ENCODE results near the gene EPHB1.

Gene EPHB1

GRCh38 chr3:135235541-135235940 is 440.5 kb downstream of the EPHB1 start:
- H3K4me3 ChIP-seq (ENCODE audit: low read depth, low read length), result no peak overlapping the region
- no peak for DNase-seq (ENCODE audit: low read depth, low spot score)
- POLR2A ChIA-PET, result no interaction called here
- CTCF ChIA-PET, result no interaction called here
- TF ChIP-seq CTCF (IDR thresholded peaks at IDR 0.05; ENCODE audit: insufficient read depth, low read length, missing control alignments), result no peak

DNA sequence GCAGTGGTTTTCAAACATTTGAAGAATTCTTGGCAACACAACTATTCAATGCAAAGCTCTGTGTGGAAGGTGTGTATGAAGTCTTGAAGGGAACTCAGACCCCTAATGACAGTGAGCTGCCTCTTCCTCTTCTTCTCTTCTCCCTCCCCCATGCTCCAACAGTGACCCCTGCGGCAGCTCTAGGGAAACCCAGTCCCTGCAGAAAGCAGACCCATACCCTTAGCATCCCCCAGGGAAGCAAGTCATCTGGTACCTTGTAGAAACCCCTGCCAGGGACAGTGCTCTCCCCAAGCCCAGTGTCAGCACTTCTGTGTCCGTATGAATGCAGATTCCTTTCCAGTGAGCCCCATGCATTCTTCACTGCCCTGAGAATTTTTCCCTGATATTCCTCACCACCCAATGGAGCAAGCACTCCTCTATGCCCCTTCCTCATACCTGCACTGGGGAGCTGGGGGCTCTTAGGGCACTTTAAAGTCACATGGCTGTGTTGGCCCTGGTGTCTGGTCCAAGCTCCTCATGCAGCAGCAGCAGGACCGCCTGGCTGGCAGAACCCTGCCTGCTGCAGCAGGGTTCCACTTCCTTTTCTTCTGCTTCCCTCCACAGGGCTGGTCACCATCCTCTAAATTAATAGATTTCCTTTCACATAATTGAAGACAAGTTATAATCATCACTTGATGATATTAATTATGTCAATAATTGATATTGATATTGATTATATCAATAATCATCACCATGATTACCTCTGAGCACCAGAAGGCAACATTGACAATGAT is 442.5 kb downstream of the EPHB1 start:
- DNase-seq (ENCODE audit: low read depth, low spot score), result no peak
- POLR2A ChIA-PET, result no interaction called here

DNA sequence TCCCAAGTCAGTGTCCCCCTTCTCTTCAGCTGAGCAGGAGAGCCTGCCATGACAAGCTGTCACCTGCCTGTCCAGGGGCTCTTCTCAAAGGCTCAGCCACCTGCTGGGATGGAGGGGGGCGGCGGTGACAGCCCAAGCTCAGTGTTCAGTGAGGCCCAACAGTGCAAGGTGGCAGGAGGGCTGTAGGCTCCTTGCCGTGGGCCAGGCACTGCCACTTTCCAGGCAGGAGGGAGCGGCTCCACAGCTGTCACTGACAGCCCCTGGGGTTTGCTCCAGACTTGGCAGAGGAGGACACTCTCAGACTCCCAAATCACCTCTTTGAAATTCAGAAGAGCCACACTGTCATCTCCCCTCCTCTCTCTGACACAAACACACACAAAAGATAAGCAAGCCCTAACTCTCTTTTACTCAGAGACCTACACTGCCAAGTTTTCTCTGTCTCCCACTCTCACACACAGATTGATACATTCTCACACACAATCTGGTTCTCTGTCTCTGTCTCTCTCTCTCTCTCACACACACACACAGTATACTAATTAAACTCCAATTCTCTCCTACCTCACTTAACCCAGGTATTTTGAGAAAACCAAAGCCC is 443.3 kb downstream of the EPHB1 start:
- TF ChIP-seq CTCF (IDR thresholded peaks at IDR 0.05; ENCODE audit: insufficient read depth, low read length, missing control alignments), result no peak
- H3K4me3 ChIP-seq (ENCODE audit: low read depth, low read length), result no peak overlapping the region
- CTCF ChIA-PET, result no interaction called here
- DNase-seq (ENCODE audit: low read depth, low spot score), result no peak
- POLR2A ChIA-PET, result no interaction called here

More for the DNA sequence above, 442.5 kb downstream of the EPHB1 start:
- CTCF ChIA-PET, result no interaction called here
- no peak overlapping the region for H3K4me3 ChIP-seq (ENCODE audit: low read depth, low read length)
- no peak for TF ChIP-seq CTCF (IDR thresholded peaks at IDR 0.05; ENCODE audit: insufficient read depth, low read length, missing control alignments)

DNA sequence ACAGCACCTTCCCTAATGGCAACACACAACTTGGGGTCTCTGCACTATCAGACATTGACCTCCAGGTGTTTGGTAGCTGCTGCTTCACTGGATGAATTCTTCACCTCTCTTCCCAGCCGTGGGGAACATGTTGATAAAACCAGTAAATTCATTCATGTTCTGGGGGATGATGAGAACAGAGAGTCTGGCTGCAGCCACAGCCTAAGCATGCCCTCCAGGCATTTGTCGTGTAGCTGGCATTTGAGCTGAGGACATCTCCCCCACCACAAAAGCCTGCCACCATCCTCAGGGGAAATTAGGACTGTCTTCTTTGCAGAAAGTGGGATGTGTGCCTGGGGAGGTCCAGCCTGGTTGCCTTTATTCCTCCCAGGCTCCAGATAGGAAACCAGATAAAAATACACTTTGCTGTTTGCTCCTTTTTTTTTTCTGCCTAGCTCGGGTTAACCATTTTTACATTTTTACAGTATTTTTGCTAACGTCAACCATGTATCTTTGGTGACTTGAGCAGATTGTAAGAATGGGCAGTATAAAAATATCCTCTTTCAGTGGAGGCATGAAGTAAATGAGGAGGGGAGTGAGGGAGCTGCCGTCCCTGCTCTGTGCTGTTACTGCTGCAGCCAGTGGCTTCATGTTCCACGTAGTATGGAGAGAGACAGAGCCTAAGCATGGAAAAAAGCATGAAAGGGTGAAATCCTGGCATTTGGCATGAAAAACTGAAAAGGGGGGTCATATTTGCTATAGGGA is 444.0 kb downstream of the EPHB1 start:
- ChIA-PET POLR2A (no interaction called here), CTCF (no interaction called here)
- DNase-seq (ENCODE audit: low read depth, low spot score), result no peak
- no peak overlapping the region for H3K4me3 ChIP-seq (ENCODE audit: low read depth, low read length)
- no peak for TF ChIP-seq CTCF (IDR thresholded peaks at IDR 0.05; ENCODE audit: insufficient read depth, low read length, missing control alignments)

DNA sequence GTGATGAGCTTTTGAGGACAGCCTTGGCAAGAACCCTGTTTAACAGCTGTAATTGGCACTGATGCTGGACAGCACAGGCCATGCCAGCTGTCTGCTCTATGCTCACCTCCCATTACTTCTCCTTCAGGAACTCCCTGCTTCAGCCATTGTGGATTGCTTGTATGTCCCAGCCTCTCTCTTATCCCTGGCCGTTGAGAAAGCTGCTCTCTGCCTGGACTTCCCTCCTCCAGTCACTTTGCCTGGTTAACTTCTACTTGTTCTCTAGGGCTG is 444.5 kb downstream of the EPHB1 start:
- no peak overlapping the region for H3K4me3 ChIP-seq (ENCODE audit: low read depth, low read length)
- DNase-seq (ENCODE audit: low read depth, low spot score), result no peak
- ChIA-PET CTCF (no interaction called here), POLR2A (no interaction called here)
- TF ChIP-seq CTCF (IDR thresholded peaks at IDR 0.05; ENCODE audit: insufficient read depth, low read length, missing control alignments), result no peak

DNA sequence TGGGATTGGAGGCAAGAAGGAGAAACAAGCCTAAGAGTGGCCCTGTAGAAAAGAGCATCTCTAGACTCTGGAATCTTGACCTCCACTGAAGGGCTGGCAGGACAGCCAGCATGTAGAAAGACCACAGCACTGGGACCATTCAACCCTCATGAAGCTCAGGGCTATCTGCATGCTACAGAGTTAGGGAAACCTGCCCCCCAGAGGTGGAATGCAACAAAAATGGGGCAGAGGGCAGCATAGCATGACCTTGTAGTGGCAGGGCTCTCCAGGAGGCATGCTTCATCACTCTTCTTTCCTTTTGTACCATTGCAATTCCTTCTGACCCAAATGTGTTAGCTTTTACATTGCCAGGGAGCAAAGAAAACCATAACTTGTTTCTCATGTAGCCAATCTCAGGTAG is 445.4 kb downstream of the EPHB1 start:
- TF ChIP-seq CTCF (IDR thresholded peaks at IDR 0.05; ENCODE audit: insufficient read depth, low read length, missing control alignments), result no peak
- CTCF ChIA-PET, result no interaction called here
- H3K4me3 ChIP-seq (ENCODE audit: low read depth, low read length), result no peak overlapping the region
- POLR2A ChIA-PET, result no interaction called here
- DNase-seq (ENCODE audit: low read depth, low spot score), result no peak

Data from AG04449 (cell line).